Loucy (cell line): Measurements from ENCODE around the gene ZMAT5.

ENCODE experiments used
- H2AFZ ChIP-seq: fragments of 200-600 bp; sonication (generic); 2 replicates; pipeline ENCODE4 v1.6.0; 2016; ENCODE audit warnings: antibody characterized with exemption, mild to moderate bottlenecking, low read length, moderate library complexity
- H3F3A ChIP-seq: fragments of 200-600 bp; 2 replicates; pipeline ENCODE4 v1.6.0; 2016; ENCODE audit warnings: antibody characterized with exemption, low read depth, mild to moderate bottlenecking
- H3K27me3 ChIP-seq: fragments of 200-600 bp; sonication (generic); 2 replicates; pipeline ENCODE4 v1.6.1; 2014; ENCODE audit warnings: low read length, mild to moderate bottlenecking; ENCODE audit not compliant: insufficient read depth, poor library complexity, severe bottlenecking
- H3K36me3 ChIP-seq: fragments of 200-600 bp; sonication (generic); 2 replicates; pipeline ENCODE4 v1.6.1; 2016; ENCODE audit warnings: low read length; ENCODE audit not compliant: insufficient read depth
- H3K4me1 ChIP-seq: fragments of 200-600 bp; sonication (generic); 2 replicates; pipeline ENCODE4 v1.5.1; 2014; ENCODE audit warnings: low read length, mild to moderate bottlenecking; ENCODE audit not compliant: insufficient read depth, poor library complexity, severe bottlenecking
- H3K4me2 ChIP-seq: fragments of 200-600 bp; sonication (generic); 2 replicates; pipeline ENCODE4 v1.6.0; 2014; ENCODE audit warnings: antibody characterized with exemption, low read length, low read depth, mild to moderate bottlenecking; ENCODE audit not compliant: poor library complexity, severe bottlenecking
- H3K4me3 ChIP-seq: fragments of 200-600 bp; sonication (generic); 2 replicates; pipeline ENCODE4 v1.5.1; 2014; ENCODE audit warnings: low read length, mild to moderate bottlenecking, mixed read lengths; ENCODE audit not compliant: poor library complexity, severe bottlenecking
- H3K79me2 ChIP-seq: fragments of 200-600 bp; sonication (generic); 2 replicates; pipeline ENCODE4 v1.6.1; 2014; ENCODE audit warnings: low read length; ENCODE audit not compliant: insufficient read depth
- H3K9ac ChIP-seq: fragments of 200-600 bp; sonication (generic); 2 replicates; pipeline ENCODE4 v1.6.0; 2014; ENCODE audit warnings: mild to moderate bottlenecking, low read depth, low read length, moderate library complexity; ENCODE audit not compliant: poor library complexity, severe bottlenecking
- H3K9me2 ChIP-seq: fragments of 200-600 bp; sonication (generic); replicated peaks from 2 replicates; pipeline ENCODE4 v1.6.1; 2016; ENCODE audit warnings: low read depth, low read length, mixed read lengths
- H3K9me3 ChIP-seq: fragments of 200-600 bp; sonication (generic); 2 replicates; pipeline ENCODE4 v1.6.1; 2014; ENCODE audit warnings: mild to moderate bottlenecking, antibody characterized with exemption, low read length, low read depth; ENCODE audit not compliant: insufficient read depth
- H4K20me1 ChIP-seq: fragments of 200-600 bp; sonication (generic); 2 replicates; pipeline ENCODE4 v1.6.0; 2014; ENCODE audit warnings: antibody characterized with exemption, low read length, mild to moderate bottlenecking; ENCODE audit not compliant: insufficient read depth, poor library complexity, severe bottlenecking
- EZH2phosphoT487 ChIP-seq: fragments of 200-600 bp; IDR thresholded peaks from 2 replicates; pipeline ENCODE4 v1.6.1; 2018; ENCODE audit warnings: antibody characterized with exemption, mild to moderate bottlenecking, moderate library complexity, borderline replicate concordance
- TF ChIP-seq, protein P1 (sequence below): fragments of 200-600 bp; sonication (generic); conservative IDR thresholded peaks from 2 replicates; pipeline ENCODE4 v1.5.1; 2014; ENCODE audit warnings: mild to moderate bottlenecking, antibody characterized with exemption, low read length

Gene ZMAT5

DNA sequence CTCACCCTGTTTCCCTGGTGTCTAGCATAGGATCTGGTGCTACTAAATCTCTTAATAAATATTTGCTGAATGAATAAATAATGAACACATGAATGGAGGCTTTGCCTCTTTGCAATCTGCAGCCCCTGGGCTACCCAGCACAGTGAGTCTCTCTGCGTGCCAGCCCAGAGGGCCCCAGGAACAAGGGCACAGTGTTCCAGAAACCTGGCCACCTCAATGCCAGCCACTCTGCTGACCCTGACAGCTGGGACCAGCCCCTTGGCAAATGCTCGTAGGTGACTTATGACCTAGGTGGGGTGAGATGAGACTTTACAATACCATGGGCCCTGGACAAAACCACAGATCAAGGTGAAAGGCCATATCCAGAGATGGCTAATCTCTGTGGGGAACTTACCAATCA lies 32.0 kb upstream of the ZMAT5 start:
- Histone ChIP-seq H3K9ac (no peak overlapping the region), H3K9me2 (no peaks in the 10 kb centered on the region), H3K9me3 (no peaks in the 10 kb centered on the region), H4K20me1 (no peaks in the 10 kb centered on the region), H3K4me3 (peak overlapping the region; percentile 5), H3K36me3 (peaks cover 52% of the 10 kb centered on the region), H3F3A (no peaks in the 10 kb centered on the region), H3K4me2 (peak overlapping the region; percentile 46), H3K4me1 (peaks cover 24% of the 10 kb centered on the region), H2AFZ (no peak overlapping the region), H3K79me2 (no peaks in the 10 kb centered on the region), H3K27me3 (no peaks in the 10 kb centered on the region)
- TF ChIP-seq, protein P1, sequence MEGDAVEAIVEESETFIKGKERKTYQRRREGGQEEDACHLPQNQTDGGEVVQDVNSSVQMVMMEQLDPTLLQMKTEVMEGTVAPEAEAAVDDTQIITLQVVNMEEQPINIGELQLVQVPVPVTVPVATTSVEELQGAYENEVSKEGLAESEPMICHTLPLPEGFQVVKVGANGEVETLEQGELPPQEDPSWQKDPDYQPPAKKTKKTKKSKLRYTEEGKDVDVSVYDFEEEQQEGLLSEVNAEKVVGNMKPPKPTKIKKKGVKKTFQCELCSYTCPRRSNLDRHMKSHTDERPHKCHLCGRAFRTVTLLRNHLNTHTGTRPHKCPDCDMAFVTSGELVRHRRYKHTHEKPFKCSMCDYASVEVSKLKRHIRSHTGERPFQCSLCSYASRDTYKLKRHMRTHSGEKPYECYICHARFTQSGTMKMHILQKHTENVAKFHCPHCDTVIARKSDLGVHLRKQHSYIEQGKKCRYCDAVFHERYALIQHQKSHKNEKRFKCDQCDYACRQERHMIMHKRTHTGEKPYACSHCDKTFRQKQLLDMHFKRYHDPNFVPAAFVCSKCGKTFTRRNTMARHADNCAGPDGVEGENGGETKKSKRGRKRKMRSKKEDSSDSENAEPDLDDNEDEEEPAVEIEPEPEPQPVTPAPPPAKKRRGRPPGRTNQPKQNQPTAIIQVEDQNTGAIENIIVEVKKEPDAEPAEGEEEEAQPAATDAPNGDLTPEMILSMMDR, result no peak
- TF ChIP-seq EZH2phosphoT487, result no peak

DNA sequence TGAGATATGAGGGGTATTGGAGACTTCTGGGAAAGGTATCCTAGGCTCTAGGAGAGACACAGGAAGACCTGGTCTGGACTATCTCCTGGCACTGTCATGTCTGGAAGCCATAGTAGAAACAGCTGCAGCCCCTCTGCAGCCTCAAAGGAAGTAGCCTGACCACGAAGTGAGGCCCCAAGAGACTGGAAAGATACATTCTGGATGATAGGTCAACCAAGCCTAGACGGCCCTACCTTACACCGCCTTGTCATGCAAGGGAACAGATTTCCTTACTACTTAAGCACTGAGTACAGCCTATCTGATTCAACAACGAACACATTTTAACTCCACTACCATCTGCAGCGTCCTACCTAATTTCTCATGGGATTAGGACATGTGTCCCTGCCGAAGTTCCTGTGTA lies 31.5 kb upstream of the ZMAT5 start:
- H3F3A ChIP-seq, result no peaks in the 10 kb centered on the region

DNA sequence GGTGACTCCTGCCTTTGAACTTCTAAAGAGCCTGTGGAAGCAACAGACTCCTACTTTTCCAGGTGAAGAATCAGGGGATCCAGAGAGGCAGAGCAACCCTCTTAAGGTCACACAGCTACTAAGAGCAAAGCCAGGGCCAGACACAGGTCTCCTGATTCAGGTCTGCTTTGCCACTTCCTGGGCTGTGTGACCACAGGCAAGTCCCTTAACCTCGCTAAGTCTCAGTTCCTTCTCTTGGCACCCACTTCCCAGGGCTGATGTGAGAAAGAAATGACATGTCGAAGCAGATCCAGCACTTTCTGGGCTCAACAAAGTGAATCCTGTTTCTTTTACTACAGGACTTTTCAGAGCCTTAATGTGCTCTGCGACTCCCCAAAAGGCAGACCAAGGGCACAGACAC lies 30.5 kb upstream of the ZMAT5 start:
- peaks cover 58% of the 10 kb centered on the region for H3K36me3 ChIP-seq
- no peak overlapping the region for H3K4me2 ChIP-seq
- no peaks in the 10 kb centered on the region for H4K20me1 ChIP-seq
- H3K9ac ChIP-seq, result no peak overlapping the region
- no peaks in the 10 kb centered on the region for H3K79me2 ChIP-seq
- no peak overlapping the region for H2AFZ ChIP-seq
- H3K4me3 ChIP-seq, result no peak overlapping the region
- peaks cover 24% of the 10 kb centered on the region for H3K4me1 ChIP-seq
- H3K27me3 ChIP-seq, result no peaks in the 10 kb centered on the region
- H3F3A ChIP-seq, result no peaks in the 10 kb centered on the region
- no peak for TF ChIP-seq EZH2phosphoT487
- TF ChIP-seq, protein P1, result no peak
- no peaks in the 10 kb centered on the region for H3K9me3 ChIP-seq
- H3K9me2 ChIP-seq, result no peaks in the 10 kb centered on the region

More for the DNA sequence above, 31.5 kb upstream of the ZMAT5 start:
- no peak overlapping the region for H3K9ac ChIP-seq
- no peaks in the 10 kb centered on the region for H3K9me2 ChIP-seq
- peak overlapping the region; percentile 46 for H3K4me2 ChIP-seq
- H3K27me3 ChIP-seq, result no peaks in the 10 kb centered on the region
- H3K79me2 ChIP-seq, result no peaks in the 10 kb centered on the region
- no peak for TF ChIP-seq EZH2phosphoT487
- TF ChIP-seq, protein P1, result no peak
- no peaks in the 10 kb centered on the region for H3K9me3 ChIP-seq
- H2AFZ ChIP-seq, result no peak overlapping the region
- peak overlapping the region; percentile 5 for H3K4me3 ChIP-seq
- H4K20me1 ChIP-seq, result no peaks in the 10 kb centered on the region
- H3K36me3 ChIP-seq, result peaks cover 50% of the 10 kb centered on the region
- H3K4me1 ChIP-seq, result peaks cover 24% of the 10 kb centered on the region
